Upper lobe of right lung (tissue), 1 donor: Measurements from ENCODE around the gene ZNF581. TPM values are rescaled to one million over a fixed set of nuclear protein-coding genes. Genes with fewer than 3 reads are reported as not detected.

Experiments
- ATAC-seq: fragments of 200-7000 bp; cut with Tn5 transposase; one replicate; pipeline ENCODE4 v1.9.1; 2020; ENCODE audit warnings: mild to moderate bottlenecking, moderate library complexity
- DNase-seq: peaks from one replicate; pipeline ENCODE4 v3.0.0-alpha.2; 2020
- H3K27ac ChIP-seq: fragments of 200-600 bp; one replicate; pipeline ENCODE4 v1.8.0; 2022
- H3K27me3 ChIP-seq: fragments of 200-600 bp; one replicate; pipeline ENCODE4 v1.8.0; 2022; ENCODE audit warnings: mild to moderate bottlenecking
- H3K36me3 ChIP-seq: fragments of 200-600 bp; one replicate; pipeline ENCODE4 v1.8.0; 2022
- H3K4me1 ChIP-seq: fragments of 200-600 bp; one replicate; pipeline ENCODE4 v1.8.0; 2022
- H3K4me3 ChIP-seq: fragments of 200-600 bp; one replicate; pipeline ENCODE4 v1.8.0; 2022; ENCODE audit warnings: mild to moderate bottlenecking
- H3K9me3 ChIP-seq: fragments of 200-600 bp; one replicate; pipeline ENCODE4 v1.8.0; 2022
- intact Hi-C: fragments of 100-400 bp; cut with DNase I; formaldehyde crosslinking; loops from one replicate; pipeline ENCODE4 v1.11.0; 2022
- total RNA-seq: library from RNA; stranded (reverse); fragmentation: NEBNext Ultra II Directional; extraction: Animal tissue kit (Norgen Biotek cat#: 25700); gene quantifications from one replicate; pipeline ENCODE4 v1.2.1, GENCODE V29; 2021
- TF ChIP-seq, protein P1 (sequence below): fragments of 200-600 bp; IDR thresholded peaks from one replicate; pipeline ENCODE4 v1.8.0; 2022; ENCODE audit warnings: antibody characterized with exemption
- donor health status: DM: no; HTN: yes; CAD: no; lungs with severe emphysema.

ZNF581 gene
- total RNA-seq, 1 donor from 2014 or later: 16.4 TPM

DNA sequence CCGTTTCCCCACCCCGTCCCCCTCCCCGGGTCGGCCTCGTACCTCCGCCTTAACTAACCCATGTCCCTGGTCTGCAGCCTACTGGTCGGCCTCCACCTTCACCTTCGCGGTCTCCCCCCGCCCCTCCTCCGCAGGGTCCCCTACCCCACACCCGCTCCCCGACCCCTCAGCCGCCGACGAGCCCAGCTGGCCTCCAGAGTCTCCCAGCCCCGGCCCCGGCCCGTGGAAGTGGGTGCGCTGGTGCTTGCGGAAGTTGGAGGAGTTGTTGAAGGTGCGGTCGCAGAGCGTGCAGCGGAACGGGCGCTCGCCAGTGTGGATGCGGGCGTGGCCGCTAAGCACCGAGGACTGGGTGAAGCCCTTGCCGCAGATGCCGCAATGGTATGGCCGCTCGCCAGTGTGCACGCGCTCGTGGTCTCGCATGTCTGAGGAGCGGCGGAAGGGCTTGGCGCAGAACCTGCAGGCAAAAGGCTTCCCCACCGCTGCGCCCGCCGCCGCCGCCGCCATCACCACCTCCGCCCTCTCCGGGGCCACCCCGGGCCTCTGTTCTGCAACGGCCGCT is 21.7 kb upstream of the ZNF581 start:
- DNase-seq: peak; percentile 70
- ATAC-seq: no peak
- no peaks in the 10 kb centered on the region for H3K9me3 ChIP-seq
- peaks cover 9% of the 10 kb centered on the region for H3K36me3 ChIP-seq
- intact Hi-C loops: no loop called here
- no peak overlapping the region for H3K27ac ChIP-seq
- no peak overlapping the region for H3K4me3 ChIP-seq
- peaks cover 30% of the 10 kb centered on the region for H3K4me1 ChIP-seq
- TF ChIP-seq, protein P1, sequence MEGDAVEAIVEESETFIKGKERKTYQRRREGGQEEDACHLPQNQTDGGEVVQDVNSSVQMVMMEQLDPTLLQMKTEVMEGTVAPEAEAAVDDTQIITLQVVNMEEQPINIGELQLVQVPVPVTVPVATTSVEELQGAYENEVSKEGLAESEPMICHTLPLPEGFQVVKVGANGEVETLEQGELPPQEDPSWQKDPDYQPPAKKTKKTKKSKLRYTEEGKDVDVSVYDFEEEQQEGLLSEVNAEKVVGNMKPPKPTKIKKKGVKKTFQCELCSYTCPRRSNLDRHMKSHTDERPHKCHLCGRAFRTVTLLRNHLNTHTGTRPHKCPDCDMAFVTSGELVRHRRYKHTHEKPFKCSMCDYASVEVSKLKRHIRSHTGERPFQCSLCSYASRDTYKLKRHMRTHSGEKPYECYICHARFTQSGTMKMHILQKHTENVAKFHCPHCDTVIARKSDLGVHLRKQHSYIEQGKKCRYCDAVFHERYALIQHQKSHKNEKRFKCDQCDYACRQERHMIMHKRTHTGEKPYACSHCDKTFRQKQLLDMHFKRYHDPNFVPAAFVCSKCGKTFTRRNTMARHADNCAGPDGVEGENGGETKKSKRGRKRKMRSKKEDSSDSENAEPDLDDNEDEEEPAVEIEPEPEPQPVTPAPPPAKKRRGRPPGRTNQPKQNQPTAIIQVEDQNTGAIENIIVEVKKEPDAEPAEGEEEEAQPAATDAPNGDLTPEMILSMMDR: no peak
- H3K27me3 ChIP-seq: no peaks in the 10 kb centered on the region

- H3K27ac ChIP-seq: no peak overlapping the region
- H3K36me3 ChIP-seq: peaks cover 6% of the 10 kb centered on the region
- H3K9me3 ChIP-seq: no peaks in the 10 kb centered on the region
- intact Hi-C loops: no loop called here
- TF ChIP-seq, protein P1: no peak
- ATAC-seq (no peak), DNase-seq (peak; percentile 64)
- H3K4me3 ChIP-seq: no peak overlapping the region
- peaks cover 30% of the 10 kb centered on the region for H3K4me1 ChIP-seq
- no peaks in the 10 kb centered on the region for H3K27me3 ChIP-seq
These were observed 21.0 kb upstream of the ZNF581 start for GRCh38 chr19:55622242-55622969.

- ATAC-seq: no peak
- Histone ChIP-seq H3K4me1 (peaks cover 30% of the 10 kb centered on the region), H3K27me3 (no peaks in the 10 kb centered on the region), H3K4me3 (no peak overlapping the region), H3K36me3 (no peaks in the 10 kb centered on the region), H3K9me3 (no peaks in the 10 kb centered on the region), H3K27ac (no peak overlapping the region)
- intact Hi-C loops: no loop called here
- TF ChIP-seq, protein P1: no peak
- DNase-seq: no peak
These were observed 20.3 kb upstream of the ZNF581 start for GRCh38 chr19:55623130-55623529.

GRCh38 chr19:55623561-55623960 is 19.9 kb upstream of the ZNF581 start:
- ATAC-seq (no peak), DNase-seq (no peak)
- TF ChIP-seq, protein P1: no peak
- H3K27me3 ChIP-seq: no peaks in the 10 kb centered on the region
- H3K36me3 ChIP-seq: no peaks in the 10 kb centered on the region
- peaks cover 28% of the 10 kb centered on the region for H3K4me1 ChIP-seq
- intact Hi-C loops: no loop called here
- H3K9me3 ChIP-seq: no peaks in the 10 kb centered on the region
- peak overlapping the region; percentile 53 for H3K4me3 ChIP-seq
- peak overlapping the region; percentile 83 for H3K27ac ChIP-seq

DNA sequence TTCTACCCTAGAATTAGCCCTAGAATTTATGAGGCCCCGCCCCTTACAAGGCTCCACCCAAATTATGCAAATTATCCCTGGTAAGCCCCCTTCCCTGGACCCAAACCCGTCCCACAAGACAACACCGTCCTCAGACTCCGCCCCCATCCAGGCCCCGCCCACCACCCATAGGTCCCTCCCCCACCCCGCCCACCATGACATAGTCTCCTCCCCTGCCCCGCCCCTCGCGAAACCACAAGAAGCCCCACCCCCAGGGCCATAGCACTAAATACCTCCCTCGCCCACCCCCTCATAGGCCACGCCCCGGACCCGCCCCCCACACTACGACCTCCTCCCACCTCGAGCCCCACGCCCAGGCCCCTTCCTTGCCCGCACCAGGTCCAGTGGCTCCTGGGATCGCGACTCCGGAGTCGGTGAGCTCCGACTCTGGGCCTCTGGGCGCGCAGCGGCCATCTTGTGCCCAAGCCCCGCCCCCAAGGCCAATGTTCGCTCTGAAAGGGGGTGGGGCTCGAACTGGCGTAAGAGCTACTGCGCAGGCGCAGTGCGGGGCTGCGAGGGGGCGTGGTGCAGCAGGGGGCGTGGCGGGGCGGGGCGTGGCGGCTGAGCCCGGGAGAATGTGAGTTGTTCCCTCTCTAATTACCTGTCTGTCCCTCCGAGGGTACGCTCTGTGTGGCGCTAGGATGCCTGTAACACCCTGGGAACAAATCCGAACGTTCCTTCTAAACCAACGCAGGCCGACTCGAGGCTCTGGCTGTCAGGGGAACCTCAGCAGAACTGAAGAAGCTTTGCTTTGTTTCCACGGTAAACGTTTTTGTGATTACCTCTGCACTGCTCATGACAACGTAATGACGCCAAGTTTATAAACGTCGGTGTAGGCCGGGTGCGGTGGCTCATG is 19.1 kb upstream of the ZNF581 start, which contains the start of gene ZNF784:
TSS of gene ZNF784 (minus strand) at position 458 of the 895 bp plus-strand sequence. CDS start at position 453, 5 bp downstream.
- intact Hi-C loops: no loop called here
- H3K4me3 ChIP-seq: peak within 1 kb of the TSS; percentile 53
- no peaks in the 10 kb centered on the region for H3K36me3 ChIP-seq
- peak within 1 kb of the TSS; percentile 83 for H3K27ac ChIP-seq
- TF ChIP-seq, protein P1: no peak
- H3K9me3 ChIP-seq: no peaks in the 10 kb centered on the region
- DNase-seq: peak; percentile 95
- H3K4me1 ChIP-seq: peaks cover 23% of the 10 kb centered on the region
- H3K27me3 ChIP-seq: no peaks in the 10 kb centered on the region
- ATAC-seq: peak; percentile 96
